Jurkat, Clone E6-1 (cell line): ENCODE measurements around the gene MT4.
A peak's percentile ranks its signal among the peaks of the same experiment; 100 is the strongest.

Experiments used
- DNase-seq: peaks from one replicate; pipeline ENCODE4 v3.0.0-alpha.2; 2011; ENCODE audit warnings: low read depth, low spot score
- H3K4me3 ChIP-seq: 2 replicates; pipeline ENCODE4 v1.5.1; 2011; ENCODE audit warnings: mild to moderate bottlenecking, low read length, control low read depth, moderate library complexity

MT4 gene

GRCh38 chr16:56591377-56592060 is 26.6 kb downstream of the MT4 start:
- H3K4me3 ChIP-seq: no peak overlapping the region
- DNase-seq: no peak

- DNase-seq: no peak
- H3K4me3 ChIP-seq: no peak overlapping the region
Observed at GRCh38 chr16:56593573-56594291, 28.9 kb downstream of the MT4 start.

GRCh38 chr16:56594292-56594619 is 29.4 kb downstream of the MT4 start:
- no peak for DNase-seq

GRCh38 chr16:56600398-56600999 is 35.6 kb downstream of the MT4 start:
- H3K4me3 ChIP-seq: no peak overlapping the region
- no peak for DNase-seq

More at GRCh38 chr16:56594292-56594619, 29.4 kb downstream of the MT4 start:
- H3K4me3 ChIP-seq: no peak overlapping the region

DNA sequence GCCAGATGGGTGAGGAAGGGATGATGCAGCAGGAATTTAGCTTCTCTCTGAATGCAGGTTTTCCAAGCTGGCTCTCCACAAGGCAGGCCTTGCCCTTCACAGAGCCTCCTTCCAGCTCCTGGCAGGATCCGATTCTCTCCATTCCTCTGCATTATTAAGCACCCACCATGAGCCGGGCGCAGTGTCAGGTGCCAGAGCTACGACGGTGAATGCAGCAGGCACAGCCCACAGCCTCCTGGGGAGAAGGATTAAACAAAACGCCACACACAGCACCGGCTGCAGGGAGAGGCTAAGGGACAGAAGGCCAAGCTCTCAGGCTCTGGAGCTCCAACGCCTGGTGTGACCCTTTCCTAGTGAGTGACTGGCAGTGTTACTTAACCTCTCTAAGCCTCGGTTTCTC is 36.5 kb downstream of the MT4 start:
- no peak for DNase-seq
- H3K4me3 ChIP-seq: no peak overlapping the region

DNA sequence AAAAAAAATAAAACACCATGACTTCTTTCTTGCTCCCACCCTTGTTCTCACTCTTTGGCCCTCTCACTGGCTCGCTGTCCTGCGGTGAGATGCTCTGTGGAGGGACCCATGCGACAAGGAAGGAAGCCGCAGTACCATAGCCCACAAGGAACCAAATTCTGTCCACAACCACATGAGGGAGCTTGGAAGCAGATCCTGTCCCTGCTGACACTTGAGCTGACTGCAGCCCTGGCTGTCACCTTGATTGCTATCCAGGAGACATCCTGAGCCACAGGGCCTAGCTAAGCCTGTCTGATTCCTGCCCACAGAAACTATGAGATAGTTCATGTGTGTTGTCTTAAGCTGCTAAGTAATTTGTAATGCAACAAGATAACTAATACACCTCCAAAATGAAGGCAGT is 38.7 kb downstream of the MT4 start:
- H3K4me3 ChIP-seq: no peak overlapping the region
- DNase-seq: peak; percentile 40

GRCh38 chr16:56604966-56605365 is 40.1 kb downstream of the MT4 start:
- no peak overlapping the region for H3K4me3 ChIP-seq
- DNase-seq: no peak

DNA sequence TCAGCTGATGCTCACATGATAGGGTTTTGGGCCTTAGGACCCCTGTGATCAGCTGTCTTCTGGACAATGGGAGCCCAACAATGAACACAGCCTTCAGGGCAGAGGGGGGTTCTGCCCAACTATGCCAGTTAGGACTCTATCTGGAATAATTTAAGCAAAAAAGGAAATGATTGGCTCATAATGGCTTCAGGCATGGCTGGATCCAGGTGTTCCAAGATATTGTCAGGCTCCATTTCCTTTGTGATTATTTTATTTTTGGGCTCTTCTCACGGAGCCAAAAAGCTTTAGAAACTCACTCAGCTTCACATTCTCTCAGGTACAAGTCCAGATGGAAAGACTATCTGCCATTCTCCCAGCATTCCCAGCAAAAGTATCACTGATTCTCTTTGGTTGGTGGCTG is 40.6 kb downstream of the MT4 start:
- no peak overlapping the region for H3K4me3 ChIP-seq
- no peak for DNase-seq

DNA sequence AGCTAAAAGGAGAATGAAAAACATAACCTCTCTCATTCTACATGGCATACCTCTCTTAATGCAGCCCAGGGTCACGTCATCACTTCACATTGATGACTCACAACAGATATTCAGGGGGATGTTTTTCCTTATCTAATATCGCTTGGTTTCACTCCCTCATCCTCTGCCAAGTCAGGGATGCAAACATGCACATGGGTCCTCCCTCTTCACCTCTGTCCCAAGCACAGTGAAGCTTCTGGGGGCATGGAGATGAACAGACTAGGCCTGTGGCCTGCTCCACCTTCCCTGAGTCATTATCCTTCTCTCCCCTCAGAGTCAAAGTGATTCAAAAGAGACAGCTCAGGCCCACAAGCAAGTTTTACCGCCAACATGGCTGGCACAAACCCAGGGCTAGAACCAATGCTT is 41.2 kb downstream of the MT4 start:
- DNase-seq: no peak
- H3K4me3 ChIP-seq: no peak overlapping the region

GRCh38 chr16:56606476-56607108 is 41.7 kb downstream of the MT4 start:
- no peak overlapping the region for H3K4me3 ChIP-seq
- DNase-seq: no peak

GRCh38 chr16:56607109-56607618 is 42.3 kb downstream of the MT4 start:
- DNase-seq: no peak
- H3K4me3 ChIP-seq: no peak overlapping the region

DNA sequence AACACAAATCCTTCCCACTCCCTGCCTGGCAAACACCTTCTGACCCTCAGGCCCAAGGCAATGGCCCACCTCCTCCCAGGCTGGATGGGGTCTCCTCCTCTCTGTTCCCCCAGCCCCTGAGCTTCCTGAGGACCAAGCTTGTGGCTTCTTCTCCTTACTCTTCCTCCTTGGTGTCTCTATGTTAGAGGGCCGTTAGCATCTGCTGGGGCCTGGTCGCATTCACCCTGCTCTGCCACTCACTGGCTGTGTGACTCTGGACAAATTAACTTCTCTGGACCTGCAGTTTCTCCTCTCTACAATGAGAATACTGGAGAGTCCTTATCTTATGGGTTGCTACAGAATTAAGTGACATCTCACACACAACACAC is 42.8 kb downstream of the MT4 start:
- no peak for DNase-seq
- peak overlapping the region; percentile 84 for H3K4me3 ChIP-seq

DNA sequence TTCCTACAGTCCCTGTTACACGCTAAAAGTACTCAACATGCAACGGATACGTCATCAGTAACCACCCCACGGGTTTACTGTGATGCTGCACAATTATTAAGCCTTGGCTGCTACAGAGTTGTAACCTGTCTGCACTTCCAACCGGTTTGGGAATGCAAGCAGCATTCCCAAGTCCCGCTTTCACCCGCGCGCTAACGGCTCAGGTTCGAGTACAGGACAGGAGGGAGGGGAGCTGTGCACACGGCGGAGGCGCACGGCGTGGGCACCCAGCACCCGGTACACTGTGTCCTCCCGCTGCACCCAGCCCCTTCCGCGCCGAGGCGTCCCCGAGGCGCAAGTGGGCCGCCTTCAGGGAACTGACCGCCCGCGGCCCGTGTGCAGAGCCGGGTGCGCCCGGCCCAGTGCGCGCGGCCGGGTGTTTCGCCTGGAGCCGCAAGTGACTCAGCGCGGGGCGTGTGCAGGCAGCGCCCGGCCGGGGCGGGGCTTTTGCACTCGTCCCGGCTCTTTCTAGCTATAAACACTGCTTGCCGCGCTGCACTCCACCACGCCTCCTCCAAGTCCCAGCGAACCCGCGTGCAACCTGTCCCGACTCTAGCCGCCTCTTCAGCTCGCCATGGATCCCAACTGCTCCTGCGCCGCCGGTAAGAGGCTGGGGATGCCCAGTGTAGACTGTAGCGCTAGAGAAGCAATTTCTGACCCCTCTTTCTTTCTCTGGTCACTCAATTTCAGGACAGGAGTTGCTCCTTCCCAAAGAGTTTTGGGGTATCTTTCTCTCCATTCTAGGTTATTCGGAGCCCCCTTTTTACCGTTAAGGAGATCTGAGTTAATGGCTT is 43.4 kb downstream of the MT4 start, which contains the start of gene MT2A:
MT2A (plus strand) TSS at position 542 of the 833 bp plus-strand sequence; CDS start at position 614, 72 bp downstream.
- H3K4me3 ChIP-seq: peak within 1 kb of the TSS; percentile 84
- DNase-seq: peak; percentile 88

GRCh38 chr16:56608876-56609462 is 44.1 kb downstream of the MT4 start:
- DNase-seq: no peak
- peak overlapping the region; percentile 84 for H3K4me3 ChIP-seq

DNA sequence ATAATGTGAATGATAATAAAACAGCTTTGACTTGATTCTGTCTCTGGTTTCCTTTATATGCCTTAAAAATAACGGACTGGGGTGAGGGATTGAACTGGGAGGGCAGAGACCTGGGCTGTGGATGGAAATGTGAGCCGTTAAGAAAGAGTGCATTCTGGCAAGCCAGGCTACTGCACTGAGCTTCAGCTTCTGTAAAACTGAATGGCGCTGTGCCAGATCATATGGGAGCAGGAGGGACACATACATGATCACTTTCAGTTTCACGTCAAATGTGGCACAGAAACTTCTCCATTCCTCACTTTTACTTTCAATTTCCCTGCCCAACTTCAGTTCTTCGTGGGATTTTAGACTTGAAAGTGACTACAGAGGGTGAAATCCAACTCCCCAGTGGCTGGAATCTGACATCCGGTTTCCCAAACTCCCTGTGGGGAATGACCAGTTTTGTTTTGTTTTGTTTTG is 44.6 kb downstream of the MT4 start:
- peak overlapping the region; percentile 84 for H3K4me3 ChIP-seq
- peak; percentile 77 for DNase-seq

GRCh38 chr16:56610017-56610608 is 45.2 kb downstream of the MT4 start:
- H3K4me3 ChIP-seq: peak overlapping the region; percentile 84
- peak; percentile 37 for DNase-seq

GRCh38 chr16:56610609-56611111 is 45.8 kb downstream of the MT4 start:
- DNase-seq: peak; percentile 37
- H3K4me3 ChIP-seq: no peak overlapping the region

DNA sequence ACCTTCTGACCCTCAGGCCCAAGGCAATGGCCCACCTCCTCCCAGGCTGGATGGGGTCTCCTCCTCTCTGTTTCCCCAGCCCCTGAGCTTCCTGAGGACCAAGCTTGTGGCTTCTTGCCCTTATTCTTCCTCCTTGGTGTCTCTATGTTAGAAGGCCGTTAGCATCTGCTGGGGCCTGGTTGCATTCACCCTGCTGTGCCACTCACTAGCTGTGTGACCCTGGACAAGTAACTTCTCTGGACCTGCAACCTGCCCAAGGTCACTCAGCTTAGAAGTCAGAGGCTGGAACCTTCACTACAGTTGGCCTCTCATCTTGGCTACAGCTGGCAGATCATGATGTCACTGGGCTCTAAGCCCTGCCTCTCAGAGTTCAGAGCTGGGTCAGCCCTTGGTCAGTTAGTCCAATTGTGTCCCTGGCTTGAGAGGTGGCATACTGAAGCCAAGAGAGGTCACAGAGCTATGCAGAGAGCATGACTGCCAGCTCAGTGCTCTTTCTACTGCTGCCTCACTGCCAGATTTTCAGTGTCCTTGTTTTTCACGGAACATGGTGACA is 46.5 kb downstream of the MT4 start:
- no peak for DNase-seq
- no peak overlapping the region for H3K4me3 ChIP-seq
